ENCODE data around the gene DIDO1.

The DIDO1 gene

DNA sequence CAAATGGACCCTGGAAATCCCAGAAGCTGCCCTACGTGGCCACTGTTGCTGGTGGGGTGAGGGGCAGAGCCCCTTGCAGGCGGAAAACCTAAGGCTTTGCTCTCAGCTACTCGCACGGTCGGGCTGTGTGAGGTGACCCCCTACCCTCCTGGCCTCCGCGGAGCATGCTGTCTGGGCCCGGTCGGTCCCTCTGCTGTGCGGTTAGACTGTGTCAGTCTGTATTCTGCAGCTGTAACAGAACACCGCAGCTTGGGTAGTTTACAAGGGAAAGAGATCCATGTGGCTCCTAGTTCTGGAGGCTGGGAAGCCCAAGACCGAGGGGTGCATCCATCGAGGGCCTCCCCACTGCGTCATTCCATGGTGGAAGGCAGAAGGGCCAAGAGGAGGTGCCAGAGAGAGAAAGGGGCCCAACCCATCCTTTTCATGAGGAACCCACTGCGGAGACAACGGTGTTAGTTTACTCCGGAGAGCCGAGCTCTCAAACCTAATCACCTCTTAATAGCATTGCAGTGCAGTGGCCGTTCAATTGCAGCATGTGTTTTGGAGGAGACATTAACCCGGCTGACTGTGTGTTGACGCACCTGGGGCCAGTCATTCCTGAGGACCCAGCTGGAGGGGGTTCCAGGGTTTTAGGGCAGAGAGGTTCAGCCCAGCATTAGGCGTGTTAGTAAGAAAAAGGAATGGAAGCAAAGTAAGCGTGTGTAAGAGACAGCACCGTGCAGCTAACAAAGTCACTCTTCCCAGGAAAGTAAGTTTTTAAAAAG is 91.2 kb downstream of the DIDO1 start:
- DNase-seq (ENCODE audit: low read depth) = no peak

DNA sequence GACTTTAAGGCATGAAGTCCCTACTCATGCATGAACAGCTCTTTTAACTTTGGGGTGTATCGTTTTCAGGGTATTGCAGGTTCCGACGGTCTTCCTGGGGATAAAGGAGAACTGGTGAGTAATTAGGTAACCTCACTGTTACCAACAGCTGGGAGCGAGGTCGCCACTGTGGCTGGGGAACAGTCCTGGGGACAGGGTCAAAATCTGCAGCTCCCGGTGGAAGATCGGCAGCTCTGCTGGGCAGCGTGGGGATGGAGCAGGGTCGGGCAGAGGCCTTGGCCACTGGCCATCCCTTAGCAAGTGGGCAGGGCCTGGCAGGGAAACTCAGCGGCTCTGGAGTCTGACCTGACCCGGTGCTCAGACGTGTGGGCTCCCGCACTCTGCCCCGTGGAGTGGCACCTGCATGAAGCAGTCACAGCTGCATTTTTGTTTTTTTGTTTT is 93.3 kb downstream of the DIDO1 start:
- DNase-seq (ENCODE audit: low read depth) = no peak

DNA sequence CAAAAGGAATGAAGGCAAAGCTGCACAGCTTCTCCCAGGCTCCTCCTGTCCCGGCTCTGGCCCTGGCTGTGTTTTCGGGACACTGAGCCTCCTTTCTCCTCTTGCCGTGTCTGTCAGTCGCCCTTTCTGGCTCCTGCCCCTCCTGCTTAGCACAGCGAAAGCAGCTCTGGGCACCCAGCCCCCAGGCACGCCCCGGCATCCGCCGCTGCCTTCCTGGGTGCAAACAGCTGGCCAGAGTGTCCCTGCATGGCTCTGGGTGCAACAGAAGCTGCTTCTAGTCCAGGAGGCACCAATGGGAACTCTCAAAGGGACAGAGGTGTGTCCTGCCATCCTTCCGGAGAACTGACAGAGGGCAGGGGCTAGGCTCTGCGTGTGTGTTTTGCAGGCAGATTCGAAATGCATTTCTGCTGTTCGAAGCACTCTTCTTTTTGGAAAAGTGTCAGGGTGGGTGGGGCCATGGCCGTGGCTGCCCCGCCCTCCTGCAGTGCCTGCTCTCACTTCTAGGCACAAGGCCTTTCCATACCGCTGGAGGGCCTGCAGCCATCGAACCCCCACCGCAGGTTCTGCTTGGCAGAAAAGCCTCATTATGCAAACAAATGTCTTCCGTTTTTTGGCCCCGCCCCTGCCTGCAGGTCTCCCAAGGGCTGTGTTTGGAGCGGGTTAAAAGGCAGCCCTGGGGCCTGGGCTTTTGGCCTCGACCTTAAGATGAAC is 93.9 kb downstream of the DIDO1 start:
- peak; percentile 40 for DNase-seq (ENCODE audit: low read depth)

DNA sequence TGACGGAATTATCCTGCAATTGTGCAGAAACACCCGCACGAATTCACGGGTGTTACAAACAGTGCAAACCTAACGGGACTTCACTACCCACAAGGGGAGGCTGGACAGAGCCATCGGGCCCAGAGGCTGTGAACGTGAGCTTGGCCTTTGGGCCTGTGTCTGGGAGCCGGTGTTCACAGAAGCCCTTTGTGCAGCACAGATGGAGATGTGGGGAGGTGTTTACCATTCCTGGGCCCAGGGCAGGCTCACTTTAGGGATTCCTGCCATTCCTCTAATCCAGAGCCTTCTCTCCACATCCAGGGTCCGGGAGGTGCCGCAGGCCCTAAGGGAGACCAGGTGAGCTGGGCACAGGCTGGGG is 94.5 kb downstream of the DIDO1 start:
- DNase-seq (ENCODE audit: low read depth) = no peak

DNA sequence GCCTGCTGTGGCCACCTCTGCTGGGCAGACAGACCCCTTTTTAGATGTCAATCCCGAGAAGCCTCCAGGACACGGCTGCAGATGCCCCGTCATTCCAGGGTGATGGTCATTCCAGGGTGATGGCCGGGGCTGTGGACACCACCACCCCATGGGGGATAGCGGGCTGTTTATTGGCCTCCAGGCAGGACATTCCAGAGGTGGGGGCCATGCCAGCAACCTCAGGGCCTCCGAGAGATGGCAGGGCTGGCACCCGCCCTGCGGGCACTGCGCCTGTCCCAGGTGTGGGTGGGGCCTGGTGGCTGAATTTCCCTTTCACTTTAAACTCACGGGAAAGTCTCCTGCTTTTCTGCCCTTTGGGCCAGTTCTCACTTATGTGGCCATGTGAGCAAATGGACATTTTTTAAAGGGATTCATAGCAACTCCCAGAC is 94.9 kb downstream of the DIDO1 start:
- no peak for DNase-seq (ENCODE audit: low read depth)

DNA sequence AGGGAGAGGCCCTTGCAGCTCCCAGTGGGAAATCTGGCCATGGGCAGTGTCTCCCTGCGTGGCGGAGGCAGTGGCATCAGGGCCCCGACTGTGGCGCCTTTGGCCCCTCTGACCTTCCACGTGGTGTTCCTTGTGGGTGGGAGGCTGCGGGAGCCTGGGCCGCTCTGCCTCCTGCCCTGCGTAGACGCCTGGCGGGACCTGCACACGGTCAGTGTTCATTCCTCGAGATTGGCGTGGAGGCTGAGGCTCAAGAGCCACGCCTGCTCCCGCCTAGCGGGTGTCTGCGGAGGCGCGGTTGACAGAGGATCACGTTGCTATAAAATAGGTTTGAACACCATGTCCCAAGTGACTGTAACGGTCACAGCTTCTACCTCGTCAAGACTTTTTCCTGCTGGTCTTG is 95.5 kb downstream of the DIDO1 start:
- no peak for DNase-seq (ENCODE audit: low read depth)

DNA sequence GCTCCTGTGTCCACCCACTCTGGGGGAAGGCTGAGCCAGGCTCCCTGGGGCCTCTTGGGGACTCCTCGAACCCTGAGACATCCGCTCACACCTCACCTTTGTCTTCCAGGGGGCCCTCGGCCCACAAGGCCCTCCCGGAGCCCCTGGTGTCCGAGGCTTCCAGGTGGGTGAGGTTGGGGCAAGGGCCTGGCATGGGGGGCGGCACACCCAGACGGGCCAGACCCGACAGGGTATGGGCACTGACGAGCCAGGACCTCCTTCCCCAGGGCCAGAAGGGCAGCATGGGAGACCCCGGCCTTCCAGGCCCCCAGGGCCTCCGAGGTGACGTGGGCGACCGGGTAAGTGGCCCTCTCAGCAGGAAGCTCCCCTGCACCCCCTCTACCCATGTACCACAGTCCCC is 96.1 kb downstream of the DIDO1 start:
- DNase-seq (ENCODE audit: low read depth) = no peak

DNA sequence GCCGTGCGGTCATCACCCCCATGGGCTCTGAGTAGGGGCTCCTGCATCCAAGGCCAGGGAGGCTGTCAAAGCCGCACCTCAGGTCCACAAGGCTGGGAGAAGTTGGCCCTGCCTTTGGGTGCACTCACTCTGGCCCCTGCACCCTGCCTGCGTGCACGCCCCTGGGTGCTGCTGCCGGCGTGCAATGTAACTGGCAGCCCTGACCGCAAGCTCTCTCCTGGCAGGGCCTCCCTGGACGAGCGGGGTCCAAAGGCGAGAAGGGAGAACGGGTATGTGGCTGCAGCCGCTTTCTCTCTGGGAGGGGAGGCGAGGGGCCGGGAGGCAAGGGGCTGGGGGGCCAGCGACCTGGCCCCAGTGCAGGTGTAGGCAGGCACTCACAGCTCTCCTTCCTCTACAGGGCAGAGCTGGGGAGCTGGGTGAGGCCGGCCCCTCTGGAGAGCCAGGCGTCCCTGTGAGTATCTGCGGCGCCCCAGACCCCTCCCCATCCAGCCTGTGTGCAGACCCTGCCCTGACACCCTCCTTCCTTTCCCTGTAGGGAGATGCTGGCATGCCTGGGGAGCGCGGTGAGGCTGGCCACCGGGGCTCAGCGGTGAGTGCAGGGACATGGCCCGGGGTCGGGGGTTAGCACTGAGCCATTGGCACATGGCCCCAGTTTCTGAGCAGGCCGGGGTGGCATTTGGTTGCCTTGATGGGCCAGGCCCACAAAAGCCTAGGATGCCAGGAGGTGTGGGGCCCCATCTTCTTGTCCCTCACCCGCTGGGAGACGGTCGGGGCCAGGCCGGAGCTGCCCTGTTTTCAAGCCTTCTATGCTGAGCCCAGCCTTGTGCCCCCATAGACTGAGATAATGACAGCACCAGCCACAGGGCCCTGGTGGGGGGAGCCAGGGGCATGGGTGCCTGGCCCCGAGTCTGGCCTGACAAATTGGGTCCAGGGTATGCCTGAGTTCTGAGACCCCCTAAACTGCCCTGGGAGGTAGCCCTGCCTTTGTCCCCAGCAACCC is 96.8 kb downstream of the DIDO1 start:
- no peak for DNase-seq (ENCODE audit: low read depth)

DNA sequence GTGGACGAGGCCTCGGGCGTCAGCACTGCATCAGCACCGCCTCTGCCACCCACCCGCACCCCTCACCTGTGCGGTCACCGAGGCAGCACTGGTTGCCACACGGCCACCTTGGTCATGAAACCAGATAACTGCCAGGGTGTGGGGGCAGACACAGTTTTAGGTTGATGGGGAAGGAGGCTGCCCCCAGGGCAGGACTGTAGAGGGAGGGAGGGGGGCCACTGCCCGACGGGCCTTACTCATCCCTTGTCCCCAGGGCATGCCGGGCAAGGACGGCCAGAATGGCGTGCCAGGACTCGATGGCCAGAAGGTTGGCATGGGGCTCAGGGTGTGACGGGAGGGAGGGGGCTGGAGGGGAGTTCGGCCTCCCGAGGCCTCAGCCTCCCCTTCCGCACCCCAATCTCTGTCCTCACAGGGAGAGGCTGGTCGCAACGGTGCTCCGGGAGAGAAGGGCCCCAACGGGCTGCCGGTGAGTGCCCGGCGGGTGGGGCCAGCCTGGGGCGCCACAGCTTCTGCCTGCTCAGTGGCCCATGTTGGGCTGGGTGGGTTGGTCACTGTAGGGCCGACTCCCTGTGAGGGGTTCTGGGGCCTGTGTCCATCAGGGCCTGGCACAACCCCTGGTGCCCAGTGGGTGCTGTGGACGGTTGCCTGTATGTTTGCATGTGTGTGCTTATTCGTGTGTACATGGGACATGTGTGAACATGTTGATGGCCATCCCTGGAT is 97.6 kb downstream of the DIDO1 start:
- DNase-seq (ENCODE audit: low read depth) = no peak

DNA sequence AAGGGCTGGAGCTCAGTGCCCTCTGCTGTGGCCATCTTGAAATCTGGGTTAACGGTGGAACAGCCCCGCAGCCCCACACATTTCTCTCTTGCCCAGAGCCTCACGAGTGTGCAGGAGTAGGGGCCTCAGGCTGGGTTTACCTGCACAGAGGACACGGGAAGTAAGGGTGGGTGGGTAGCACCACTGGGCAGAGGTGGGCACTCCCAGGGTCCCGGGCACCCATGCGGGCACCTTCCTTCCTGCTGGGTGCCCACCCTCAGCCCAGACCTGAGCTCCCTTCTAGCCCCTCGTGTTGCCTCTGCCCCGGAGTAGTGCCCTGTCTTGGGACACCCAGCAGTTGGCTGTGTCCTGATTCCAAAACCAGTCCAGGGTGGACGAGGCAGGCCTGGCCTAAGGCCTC is 98.3 kb downstream of the DIDO1 start:
- DNase-seq (ENCODE audit: low read depth) = no peak

Measured in activated T-cell treated with anti-CD3 and anti-CD28 coated beads for 48 hours (primary cell).